ENCODE measurements around the gene LDB2. TPM values are rescaled to one million over a fixed set of nuclear protein-coding genes. Genes with fewer than 3 reads are reported as not detected.

The LDB2 gene
- total and polyA plus RNA-seq, 2 experiments from 2014 or later: 48.6 to 80.1 TPM

DNA sequence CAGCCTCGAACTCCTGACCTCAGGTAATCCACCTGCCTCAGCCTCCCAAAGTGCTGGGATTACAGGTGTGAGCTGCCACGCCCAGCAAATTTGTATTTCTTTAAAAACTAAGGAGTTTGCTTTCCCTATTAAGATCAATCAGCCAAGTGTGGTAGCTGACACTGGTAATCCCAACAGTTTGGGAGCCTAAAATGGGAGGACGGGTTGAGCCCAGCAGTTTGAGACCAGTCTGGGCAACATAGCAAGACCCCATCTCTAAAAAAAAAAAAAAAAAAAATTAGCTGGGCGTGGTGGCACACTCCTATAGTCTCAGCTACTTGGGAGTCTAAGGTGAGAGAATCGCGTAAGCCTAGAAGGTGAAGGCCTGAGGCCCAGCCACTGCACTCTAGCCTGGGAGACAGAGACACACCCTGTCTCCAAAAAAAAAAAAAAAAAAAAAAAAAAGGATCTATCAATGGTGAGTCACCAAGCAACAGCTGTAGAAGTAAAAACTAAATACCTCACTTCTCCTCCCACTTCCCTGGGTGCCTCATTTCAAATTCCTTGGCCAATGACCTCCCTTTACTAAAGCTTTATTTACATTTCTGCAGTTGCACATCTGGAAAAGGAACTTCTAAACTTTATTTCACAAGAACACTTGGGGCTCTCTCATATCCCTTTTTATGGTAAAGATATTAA is 54.5 kb downstream of the LDB2 start:
- Histone ChIP-seq H3K9me2 (ENCODE audit: insufficient read depth) (no peaks in the 10 kb centered on the region), H3K4me2 (0 out of 2 replicates have a peak overlapping the region, but pooled peaks have one; percentile 9), H3K27me3 (ENCODE audit: insufficient read depth) (no peaks in the 10 kb centered on the region), H3K36me3 (ENCODE audit: insufficient read depth) (no peaks in the 10 kb centered on the region), H3K4me3 (no peak overlapping the region), H3F3A (replicated peaks; ENCODE audit: low read depth) (0 out of 2 replicates have a peak, but pooled peaks cover 5% of the 10 kb centered on the region), H3K79me2 (replicated peaks; ENCODE audit: insufficient read depth) (peaks cover 64% of the 10 kb centered on the region), H3K27ac (ENCODE audit: low read depth) (peak overlapping the region; percentile 81), H2AFZ (no peak overlapping the region), H3K4me1 (ENCODE audit: insufficient read depth) (peaks cover 59% of the 10 kb centered on the region), H4K20me1 (replicated peaks; ENCODE audit: insufficient read depth) (no peaks in the 10 kb centered on the region)
- Mint-ChIP-seq H3K9me3 (no peaks in the 10 kb centered on the region), H3K4me1 (peaks cover 54% of the 10 kb centered on the region), H3K4me3 (no peak overlapping the region), H3K27me3 (ENCODE audit: insufficient read depth, low read depth, poor library complexity) (peaks cover 4% of the 10 kb centered on the region), H3K36me3 (ENCODE audit: low read depth) (0 out of 3 replicates have a peak, but pooled peaks cover 5% of the 10 kb centered on the region), H3K27ac (peak overlapping the region; percentile 96)
- TF ChIP-seq, protein P1, sequence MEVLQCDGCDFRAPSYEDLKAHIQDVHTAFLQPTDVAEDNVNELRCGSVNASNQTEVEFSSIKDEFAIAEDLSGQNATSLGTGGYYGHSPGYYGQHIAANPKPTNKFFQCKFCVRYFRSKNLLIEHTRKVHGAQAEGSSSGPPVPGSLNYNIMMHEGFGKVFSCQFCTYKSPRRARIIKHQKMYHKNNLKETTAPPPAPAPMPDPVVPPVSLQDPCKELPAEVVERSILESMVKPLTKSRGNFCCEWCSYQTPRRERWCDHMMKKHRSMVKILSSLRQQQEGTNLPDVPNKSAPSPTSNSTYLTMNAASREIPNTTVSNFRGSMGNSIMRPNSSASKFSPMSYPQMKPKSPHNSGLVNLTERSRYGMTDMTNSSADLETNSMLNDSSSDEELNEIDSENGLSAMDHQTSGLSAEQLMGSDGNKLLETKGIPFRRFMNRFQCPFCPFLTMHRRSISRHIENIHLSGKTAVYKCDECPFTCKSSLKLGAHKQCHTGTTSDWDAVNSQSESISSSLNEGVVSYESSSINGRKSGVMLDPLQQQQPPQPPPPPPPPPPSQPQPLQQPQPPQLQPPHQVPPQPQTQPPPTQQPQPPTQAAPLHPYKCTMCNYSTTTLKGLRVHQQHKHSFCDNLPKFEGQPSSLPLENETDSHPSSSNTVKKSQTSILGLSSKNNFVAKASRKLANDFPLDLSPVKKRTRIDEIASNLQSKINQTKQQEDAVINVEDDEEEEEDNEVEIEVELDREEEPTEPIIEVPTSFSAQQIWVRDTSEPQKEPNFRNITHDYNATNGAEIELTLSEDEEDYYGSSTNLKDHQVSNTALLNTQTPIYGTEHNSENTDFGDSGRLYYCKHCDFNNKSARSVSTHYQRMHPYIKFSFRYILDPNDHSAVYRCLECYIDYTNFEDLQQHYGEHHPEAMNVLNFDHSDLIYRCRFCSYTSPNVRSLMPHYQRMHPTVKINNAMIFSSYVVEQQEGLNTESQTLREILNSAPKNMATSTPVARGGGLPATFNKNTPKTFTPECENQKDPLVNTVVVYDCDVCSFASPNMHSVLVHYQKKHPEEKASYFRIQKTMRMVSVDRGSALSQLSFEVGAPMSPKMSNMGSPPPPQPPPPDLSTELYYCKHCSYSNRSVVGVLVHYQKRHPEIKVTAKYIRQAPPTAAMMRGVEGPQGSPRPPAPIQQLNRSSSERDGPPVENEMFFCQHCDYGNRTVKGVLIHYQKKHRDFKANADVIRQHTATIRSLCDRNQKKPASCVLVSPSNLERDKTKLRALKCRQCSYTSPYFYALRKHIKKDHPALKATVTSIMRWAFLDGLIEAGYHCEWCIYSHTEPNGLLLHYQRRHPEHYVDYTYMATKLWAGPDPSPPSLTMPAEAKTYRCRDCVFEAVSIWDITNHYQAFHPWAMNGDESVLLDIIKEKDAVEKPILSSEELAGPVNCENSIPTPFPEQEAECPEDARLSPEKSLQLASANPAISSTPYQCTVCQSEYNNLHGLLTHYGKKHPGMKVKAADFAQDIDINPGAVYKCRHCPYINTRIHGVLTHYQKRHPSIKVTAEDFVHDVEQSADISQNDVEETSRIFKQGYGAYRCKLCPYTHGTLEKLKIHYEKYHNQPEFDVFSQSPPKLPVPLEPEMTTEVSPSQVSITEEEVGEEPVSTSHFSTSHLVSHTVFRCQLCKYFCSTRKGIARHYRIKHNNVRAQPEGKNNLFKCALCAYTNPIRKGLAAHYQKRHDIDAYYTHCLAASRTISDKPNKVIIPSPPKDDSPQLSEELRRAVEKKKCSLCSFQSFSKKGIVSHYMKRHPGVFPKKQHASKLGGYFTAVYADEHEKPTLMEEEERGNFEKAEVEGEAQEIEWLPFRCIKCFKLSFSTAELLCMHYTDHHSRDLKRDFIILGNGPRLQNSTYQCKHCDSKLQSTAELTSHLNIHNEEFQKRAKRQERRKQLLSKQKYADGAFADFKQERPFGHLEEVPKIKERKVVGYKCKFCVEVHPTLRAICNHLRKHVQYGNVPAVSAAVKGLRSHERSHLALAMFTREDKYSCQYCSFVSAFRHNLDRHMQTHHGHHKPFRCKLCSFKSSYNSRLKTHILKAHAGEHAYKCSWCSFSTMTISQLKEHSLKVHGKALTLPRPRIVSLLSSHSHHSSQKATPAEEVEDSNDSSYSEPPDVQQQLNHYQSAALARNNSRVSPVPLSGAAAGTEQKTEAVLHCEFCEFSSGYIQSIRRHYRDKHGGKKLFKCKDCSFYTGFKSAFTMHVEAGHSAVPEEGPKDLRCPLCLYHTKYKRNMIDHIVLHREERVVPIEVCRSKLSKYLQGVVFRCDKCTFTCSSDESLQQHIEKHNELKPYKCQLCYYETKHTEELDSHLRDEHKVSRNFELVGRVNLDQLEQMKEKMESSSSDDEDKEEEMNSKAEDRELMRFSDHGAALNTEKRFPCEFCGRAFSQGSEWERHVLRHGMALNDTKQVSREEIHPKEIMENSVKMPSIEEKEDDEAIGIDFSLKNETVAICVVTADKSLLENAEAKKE (CRISPR knock-in tag; IDR thresholded peaks at IDR 0.05): no peak
- TF ChIP-seq CREB1 (CRISPR knock-in tag; IDR thresholded peaks at IDR 0.05; ENCODE audit: low read depth): no peak
- TF ChIP-seq POLR2AphosphoS5 (IDR thresholded peaks at IDR 0.05; ENCODE audit: low read depth): no peak
- TF ChIP-seq ZNF114 (CRISPR knock-in tag; IDR thresholded peaks at IDR 0.05): no peak
- TF ChIP-seq, protein P2, sequence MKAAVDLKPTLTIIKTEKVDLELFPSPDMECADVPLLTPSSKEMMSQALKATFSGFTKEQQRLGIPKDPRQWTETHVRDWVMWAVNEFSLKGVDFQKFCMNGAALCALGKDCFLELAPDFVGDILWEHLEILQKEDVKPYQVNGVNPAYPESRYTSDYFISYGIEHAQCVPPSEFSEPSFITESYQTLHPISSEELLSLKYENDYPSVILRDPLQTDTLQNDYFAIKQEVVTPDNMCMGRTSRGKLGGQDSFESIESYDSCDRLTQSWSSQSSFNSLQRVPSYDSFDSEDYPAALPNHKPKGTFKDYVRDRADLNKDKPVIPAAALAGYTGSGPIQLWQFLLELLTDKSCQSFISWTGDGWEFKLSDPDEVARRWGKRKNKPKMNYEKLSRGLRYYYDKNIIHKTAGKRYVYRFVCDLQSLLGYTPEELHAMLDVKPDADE (IDR thresholded peaks at IDR 0.05): no peak
- no peak for TF ChIP-seq ZNF331 (CRISPR knock-in tag; IDR thresholded peaks at IDR 0.05; ENCODE audit: low read depth)
- ATAC-seq: no peak
- DNase-seq (ENCODE audit: low spot score): no peak
